ENCODE measurements around the gene KIAA1549.

The KIAA1549 gene

GRCh38 chr7:138852469-138852868 is 128.7 kb downstream of the KIAA1549 start:
- no peak for DNase-seq (ENCODE audit: low read depth)

GRCh38 chr7:138849701-138850100 is 131.5 kb downstream of the KIAA1549 start:
- no peak for DNase-seq (ENCODE audit: low read depth)

- DNase-seq (ENCODE audit: low read depth), result no peak
Measured at GRCh38 chr7:138848056-138848980, 132.9 kb downstream of the KIAA1549 start.

GRCh38 chr7:138845711-138846110 is 135.5 kb downstream of the KIAA1549 start:
- DNase-seq (ENCODE audit: low read depth), result no peak

GRCh38 chr7:138843632-138844580 is 137.3 kb downstream of the KIAA1549 start:
- DNase-seq (ENCODE audit: low read depth), result no peak

GRCh38 chr7:138842111-138842510 is 139.1 kb downstream of the KIAA1549 start:
- no peak for DNase-seq (ENCODE audit: low read depth)

GRCh38 chr7:138838166-138838565 is 143.0 kb downstream of the KIAA1549 start:
- no peak for DNase-seq (ENCODE audit: low read depth)

- DNase-seq (ENCODE audit: low read depth), result no peak
Measured at GRCh38 chr7:138837627-138838026, 143.6 kb downstream of the KIAA1549 start.

GRCh38 chr7:138835087-138835486 is 146.1 kb downstream of the KIAA1549 start:
- no peak for DNase-seq (ENCODE audit: low read depth)

- DNase-seq (ENCODE audit: low read depth), result no peak
Measured at GRCh38 chr7:138834583-138834982, 146.6 kb downstream of the KIAA1549 start.

- DNase-seq (ENCODE audit: low read depth), result no peak
Measured at GRCh38 chr7:138833596-138833995, 147.6 kb downstream of the KIAA1549 start.

GRCh38 chr7:138832966-138833365 is 148.2 kb downstream of the KIAA1549 start:
- no peak for DNase-seq (ENCODE audit: low read depth)

- no peak for DNase-seq (ENCODE audit: low read depth)
Measured at GRCh38 chr7:138829335-138829734, 151.9 kb downstream of the KIAA1549 start.

- DNase-seq (ENCODE audit: low read depth), result no peak
Measured at GRCh38 chr7:138828302-138828701, 152.9 kb downstream of the KIAA1549 start.

- DNase-seq (ENCODE audit: low read depth), result no peak
Measured at GRCh38 chr7:138825049-138825721, 156.0 kb downstream of the KIAA1549 start.

GRCh38 chr7:138822867-138823535 is 158.2 kb downstream of the KIAA1549 start:
- DNase-seq (ENCODE audit: low read depth), result no peak

- DNase-seq (ENCODE audit: low read depth), result no peak
Measured at GRCh38 chr7:138821912-138822311, 159.3 kb downstream of the KIAA1549 start.

- DNase-seq (ENCODE audit: low read depth), result no peak
Measured at GRCh38 chr7:138819625-138820024, 161.6 kb downstream of the KIAA1549 start.

GRCh38 chr7:138816650-138817049 is 164.5 kb downstream of the KIAA1549 start:
- no peak for DNase-seq (ENCODE audit: low read depth)

- no peak for DNase-seq (ENCODE audit: low read depth)
Measured at GRCh38 chr7:138814816-138815332, 166.3 kb downstream of the KIAA1549 start.

- no peak for DNase-seq (ENCODE audit: low read depth)
Measured at GRCh38 chr7:138813945-138814344, 167.2 kb downstream of the KIAA1549 start.
